OCI-LY7 (cell line): ENCODE results near the gene COBL.

Experiments used
- EZH2phosphoT487 ChIP-seq: fragments of 200-600 bp; sonication (generic); IDR thresholded peaks from 2 replicates; pipeline ENCODE4 v1.6.1; 2018; ENCODE audit warnings: low read depth, borderline replicate concordance, mild to moderate bottlenecking, mixed run types, antibody characterized with exemption, low read length, moderate library complexity, mixed read lengths
- TF ChIP-seq, protein P1 (sequence below): fragments of 200-600 bp; sonication (generic); conservative IDR thresholded peaks from 2 replicates; pipeline ENCODE4 v1.5.1; 2014; ENCODE audit warnings: mild to moderate bottlenecking, antibody characterized with exemption, low read length, moderate library complexity, mixed read lengths

GRCh38 chr7:50983850-50984249, 332.8 kb downstream of the COBL start:
- TF ChIP-seq, protein P1, sequence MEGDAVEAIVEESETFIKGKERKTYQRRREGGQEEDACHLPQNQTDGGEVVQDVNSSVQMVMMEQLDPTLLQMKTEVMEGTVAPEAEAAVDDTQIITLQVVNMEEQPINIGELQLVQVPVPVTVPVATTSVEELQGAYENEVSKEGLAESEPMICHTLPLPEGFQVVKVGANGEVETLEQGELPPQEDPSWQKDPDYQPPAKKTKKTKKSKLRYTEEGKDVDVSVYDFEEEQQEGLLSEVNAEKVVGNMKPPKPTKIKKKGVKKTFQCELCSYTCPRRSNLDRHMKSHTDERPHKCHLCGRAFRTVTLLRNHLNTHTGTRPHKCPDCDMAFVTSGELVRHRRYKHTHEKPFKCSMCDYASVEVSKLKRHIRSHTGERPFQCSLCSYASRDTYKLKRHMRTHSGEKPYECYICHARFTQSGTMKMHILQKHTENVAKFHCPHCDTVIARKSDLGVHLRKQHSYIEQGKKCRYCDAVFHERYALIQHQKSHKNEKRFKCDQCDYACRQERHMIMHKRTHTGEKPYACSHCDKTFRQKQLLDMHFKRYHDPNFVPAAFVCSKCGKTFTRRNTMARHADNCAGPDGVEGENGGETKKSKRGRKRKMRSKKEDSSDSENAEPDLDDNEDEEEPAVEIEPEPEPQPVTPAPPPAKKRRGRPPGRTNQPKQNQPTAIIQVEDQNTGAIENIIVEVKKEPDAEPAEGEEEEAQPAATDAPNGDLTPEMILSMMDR: no peak
- TF ChIP-seq EZH2phosphoT487: no peak
